Measurements from ENCODE around the gene CFAP251. TPM values are rescaled to one million over a fixed set of nuclear protein-coding genes. Genes with fewer than 3 reads are reported as not detected.

CFAP251 gene
- total RNA-seq, 1 experiment from 2014 or later: 5.5 TPM

GRCh38 chr12:122045262-122045661, 126.9 kb downstream of the CFAP251 start:
- ChIA-PET CTCF (no interaction called here), POLR2A (ENCODE audit: low non-redundant PET) (no interaction called here)
- no peaks in the 10 kb centered on the region for H3K27me3 ChIP-seq (replicated peaks; ENCODE audit: insufficient read depth, low read depth, low read length, poor library complexity)
- H3K4me1 ChIP-seq (ENCODE audit: insufficient read depth, low read length, poor library complexity, severe bottlenecking): no peaks in the 10 kb centered on the region
- no peak for DNase-seq (ENCODE audit: low spot score)
- H3K27ac ChIP-seq (ENCODE audit: low read depth, low read length, poor library complexity, severe bottlenecking): no peak overlapping the region
- H3K9me3 ChIP-seq (ENCODE audit: low read depth, low read length, poor library complexity, severe bottlenecking): no peaks in the 10 kb centered on the region
- H3K4me3 ChIP-seq (ENCODE audit: low read depth, low read length, poor library complexity, severe bottlenecking): no peak overlapping the region
- BruUV-seq (replicated peaks): no TSS peak
- H3K36me3 ChIP-seq (ENCODE audit: insufficient read depth, low read length, poor library complexity, severe bottlenecking): peaks cover 30% of the 10 kb centered on the region
- intact Hi-C loops (cut with micrococcal nuclease; ENCODE audit: unreplicated experiment): no loop called here
- TF ChIP-seq, protein P1, sequence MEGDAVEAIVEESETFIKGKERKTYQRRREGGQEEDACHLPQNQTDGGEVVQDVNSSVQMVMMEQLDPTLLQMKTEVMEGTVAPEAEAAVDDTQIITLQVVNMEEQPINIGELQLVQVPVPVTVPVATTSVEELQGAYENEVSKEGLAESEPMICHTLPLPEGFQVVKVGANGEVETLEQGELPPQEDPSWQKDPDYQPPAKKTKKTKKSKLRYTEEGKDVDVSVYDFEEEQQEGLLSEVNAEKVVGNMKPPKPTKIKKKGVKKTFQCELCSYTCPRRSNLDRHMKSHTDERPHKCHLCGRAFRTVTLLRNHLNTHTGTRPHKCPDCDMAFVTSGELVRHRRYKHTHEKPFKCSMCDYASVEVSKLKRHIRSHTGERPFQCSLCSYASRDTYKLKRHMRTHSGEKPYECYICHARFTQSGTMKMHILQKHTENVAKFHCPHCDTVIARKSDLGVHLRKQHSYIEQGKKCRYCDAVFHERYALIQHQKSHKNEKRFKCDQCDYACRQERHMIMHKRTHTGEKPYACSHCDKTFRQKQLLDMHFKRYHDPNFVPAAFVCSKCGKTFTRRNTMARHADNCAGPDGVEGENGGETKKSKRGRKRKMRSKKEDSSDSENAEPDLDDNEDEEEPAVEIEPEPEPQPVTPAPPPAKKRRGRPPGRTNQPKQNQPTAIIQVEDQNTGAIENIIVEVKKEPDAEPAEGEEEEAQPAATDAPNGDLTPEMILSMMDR (conservative IDR thresholded peaks at IDR 0.05; ENCODE audit: low read depth, low read length): no peak
- no peak for TF ChIP-seq EZH2 (IDR thresholded peaks at IDR 0.05; ENCODE audit: borderline replicate concordance, low read depth, low read length, poor library complexity, severe bottlenecking)

- no peak for DNase-seq (ENCODE audit: low spot score)
- CTCF ChIA-PET: no interaction called here
- H3K9me3 ChIP-seq (ENCODE audit: low read depth, low read length, poor library complexity, severe bottlenecking): no peaks in the 10 kb centered on the region
- H3K27me3 ChIP-seq (replicated peaks; ENCODE audit: insufficient read depth, low read depth, low read length, poor library complexity): no peaks in the 10 kb centered on the region
- no peaks in the 10 kb centered on the region for H3K4me1 ChIP-seq (ENCODE audit: insufficient read depth, low read length, poor library complexity, severe bottlenecking)
- no peak for TF ChIP-seq EZH2 (IDR thresholded peaks at IDR 0.05; ENCODE audit: borderline replicate concordance, low read depth, low read length, poor library complexity, severe bottlenecking)
- TF ChIP-seq, protein P1 (conservative IDR thresholded peaks at IDR 0.05; ENCODE audit: low read depth, low read length): no peak
- H3K36me3 ChIP-seq (ENCODE audit: insufficient read depth, low read length, poor library complexity, severe bottlenecking): peaks cover 30% of the 10 kb centered on the region
- H3K27ac ChIP-seq (ENCODE audit: low read depth, low read length, poor library complexity, severe bottlenecking): no peak overlapping the region
- intact Hi-C loops (cut with micrococcal nuclease; ENCODE audit: unreplicated experiment): no loop called here
- no TSS peak for BruUV-seq (replicated peaks)
- no peak overlapping the region for H3K4me3 ChIP-seq (ENCODE audit: low read depth, low read length, poor library complexity, severe bottlenecking)
- POLR2A ChIA-PET (ENCODE audit: low non-redundant PET): no interaction called here
These were observed 127.8 kb downstream of the CFAP251 start for GRCh38 chr12:122046145-122046544.

GRCh38 chr12:122048151-122048550, 129.8 kb downstream of the CFAP251 start:
- Histone ChIP-seq H3K27ac (ENCODE audit: low read depth, low read length, poor library complexity, severe bottlenecking) (no peak overlapping the region), H3K4me3 (ENCODE audit: low read depth, low read length, poor library complexity, severe bottlenecking) (no peak overlapping the region), H3K9me3 (ENCODE audit: low read depth, low read length, poor library complexity, severe bottlenecking) (no peaks in the 10 kb centered on the region), H3K4me1 (ENCODE audit: insufficient read depth, low read length, poor library complexity, severe bottlenecking) (no peaks in the 10 kb centered on the region), H3K27me3 (replicated peaks; ENCODE audit: insufficient read depth, low read depth, low read length, poor library complexity) (no peaks in the 10 kb centered on the region), H3K36me3 (ENCODE audit: insufficient read depth, low read length, poor library complexity, severe bottlenecking) (peaks cover 24% of the 10 kb centered on the region)
- BruUV-seq (replicated peaks): no TSS peak
- POLR2A ChIA-PET (ENCODE audit: low non-redundant PET): no interaction called here
- DNase-seq (ENCODE audit: low spot score): no peak
- intact Hi-C loops (cut with micrococcal nuclease; ENCODE audit: unreplicated experiment): no loop called here
- TF ChIP-seq EZH2 (IDR thresholded peaks at IDR 0.05; ENCODE audit: borderline replicate concordance, low read depth, low read length, poor library complexity, severe bottlenecking): no peak
- TF ChIP-seq, protein P1 (conservative IDR thresholded peaks at IDR 0.05; ENCODE audit: low read depth, low read length): no peak
- CTCF ChIA-PET: no interaction called here
